Mesendoderm (in vitro differentiated cells): ENCODE results near the gene EVA1C.
"Not testable (repeated sequence)": the region's sequence is repeated elsewhere in the genome, so short reads cannot be mapped to it uniquely, and the experiment has no call there.

Source experiments
- DNase-seq: peaks from one replicate; pipeline ENCODE4 v3.0.0; 2013
- H2AK5ac ChIP-seq: 2 replicates; pipeline ENCODE4 v1.6.1; 2013; ENCODE audit warnings: low read length, inconsistent platforms
- H2BK120ac ChIP-seq: 2 replicates; pipeline ENCODE4 v1.6.1; 2013; ENCODE audit warnings: low read depth, mild to moderate bottlenecking, low read length, moderate library complexity, mixed read lengths
- H2BK15ac ChIP-seq: replicated peaks from 2 replicates; pipeline ENCODE4 v1.6.1; 2013; ENCODE audit warnings: low read depth, mild to moderate bottlenecking, moderate library complexity
- H2BK5ac ChIP-seq: 2 replicates; pipeline ENCODE4 v1.6.1; 2013; ENCODE audit warnings: low read length, inconsistent platforms
- H3K18ac ChIP-seq: 2 replicates; pipeline ENCODE4 v1.6.1; 2013; ENCODE audit warnings: mild to moderate bottlenecking, low read length, mixed read lengths
- H3K23ac ChIP-seq: one replicate; pipeline ENCODE4 v1.6.1; 2013; ENCODE audit warnings: low read length
- H3K27ac ChIP-seq: 2 replicates; pipeline ENCODE4 v1.5.1; 2013; ENCODE audit warnings: low read depth, mild to moderate bottlenecking, inconsistent platforms, low read length, moderate library complexity
- H3K27me3 ChIP-seq: 2 replicates; pipeline ENCODE4 v1.6.1; 2013; ENCODE audit warnings: low read length, control low read depth, mild to moderate bottlenecking, inconsistent platforms; ENCODE audit not compliant: insufficient read depth, poor library complexity
- H3K36me3 ChIP-seq: 2 replicates; pipeline ENCODE4 v1.6.1; 2013; ENCODE audit warnings: low read length, inconsistent platforms; ENCODE audit not compliant: control insufficient read depth, insufficient read depth
- H3K4ac ChIP-seq: one replicate; pipeline ENCODE4 v1.6.1; 2013; ENCODE audit warnings: low read depth, mild to moderate bottlenecking, low read length, moderate library complexity
- H3K4me1 ChIP-seq: 2 replicates; pipeline ENCODE4 v1.6.1; 2013; ENCODE audit warnings: low read depth, low read length, inconsistent platforms; ENCODE audit not compliant: control insufficient read depth
- H3K4me2 ChIP-seq: 2 replicates; pipeline ENCODE4 v1.6.1; 2013; ENCODE audit warnings: low read length
- H3K4me3 ChIP-seq: 2 replicates; pipeline ENCODE4 v1.5.1; 2013; ENCODE audit warnings: mild to moderate bottlenecking, low read length
- H3K56ac ChIP-seq: one replicate; pipeline ENCODE4 v1.6.1; 2013; ENCODE audit warnings: low read length
- H3K79me1 ChIP-seq: 2 replicates; pipeline ENCODE4 v1.6.1; 2013; ENCODE audit warnings: low read length, inconsistent platforms
- H3K79me2 ChIP-seq: 2 replicates; pipeline ENCODE4 v1.6.1; 2013; ENCODE audit warnings: mild to moderate bottlenecking, low read length; ENCODE audit not compliant: control insufficient read depth, insufficient read depth
- H3K9ac ChIP-seq: 2 replicates; pipeline ENCODE4 v1.6.1; 2013; ENCODE audit warnings: low read length, inconsistent platforms
- H4K5ac ChIP-seq: one replicate; pipeline ENCODE4 v1.6.1; 2013; ENCODE audit warnings: low read length
- H4K8ac ChIP-seq: one replicate; pipeline ENCODE4 v1.6.1; 2013; ENCODE audit warnings: low read depth, mild to moderate bottlenecking, control low read depth, low read length, moderate library complexity
- WGBS: extraction: QIAGEN DNeasy Blood & Tissue Kit; methylation state at CpG from one replicate; pipeline ENCODE4 v1.1.7; 2013; ENCODE audit warnings: low lambda C conversion rate, missing lambda C conversion rate; ENCODE audit not compliant: insufficient coverage; ENCODE audit errors: extremely low coverage; 5-methylcytosine and 5-hydroxymethylcytosine counted together

EVA1C gene

GRCh38 chr21:32508975-32509374 lies 96.5 kb downstream of the EVA1C start:
- not testable (repeated sequence) for H3K56ac ChIP-seq, H3K27ac ChIP-seq, DNase-seq, H3K79me1 ChIP-seq, H3K9ac ChIP-seq, H3K4me1 ChIP-seq, H3K4me3 ChIP-seq, H3K4ac ChIP-seq, H4K8ac ChIP-seq, H2BK120ac ChIP-seq, H2BK5ac ChIP-seq, H3K79me2 ChIP-seq, H3K4me2 ChIP-seq, H3K18ac ChIP-seq, H3K27me3 ChIP-seq, H3K36me3 ChIP-seq, H3K23ac ChIP-seq, H2AK5ac ChIP-seq, H4K5ac ChIP-seq, H2BK15ac ChIP-seq
- no CpG with 5 or more reads among the region's 2 CpGs for WGBS

GRCh38 chr21:32514275-32515055 lies 102.0 kb downstream of the EVA1C start:
- DNase-seq, result no peak
- H3K4me1 ChIP-seq, result no peaks in the 10 kb centered on the region
- no peak overlapping the region for H4K5ac ChIP-seq
- no peak overlapping the region for H3K56ac ChIP-seq
- H3K9ac ChIP-seq, result no peak overlapping the region
- H2BK5ac ChIP-seq, result no peak overlapping the region
- no peak overlapping the region for H3K4me2 ChIP-seq
- no peak overlapping the region for H3K4me3 ChIP-seq
- H3K18ac ChIP-seq, result no peak overlapping the region
- no peak overlapping the region for H2BK15ac ChIP-seq
- no peak overlapping the region for H3K4ac ChIP-seq
- no peak overlapping the region for H2BK120ac ChIP-seq
- no peaks in the 10 kb centered on the region for H3K36me3 ChIP-seq
- H3K23ac ChIP-seq, result no peak overlapping the region
- H4K8ac ChIP-seq, result no peak overlapping the region
- no peaks in the 10 kb centered on the region for H3K27me3 ChIP-seq
- no peak overlapping the region for H3K27ac ChIP-seq
- H2AK5ac ChIP-seq, result no peak overlapping the region
- no peaks in the 10 kb centered on the region for H3K79me2 ChIP-seq
- no CpG with 5 or more reads among the region's 12 CpGs for WGBS
- H3K79me1 ChIP-seq, result no peaks in the 10 kb centered on the region

- no peak overlapping the region for H2AK5ac ChIP-seq
- no peak overlapping the region for H3K27ac ChIP-seq
- H2BK15ac ChIP-seq, result no peak overlapping the region
- H3K79me2 ChIP-seq, result no peaks in the 10 kb centered on the region
- H2BK5ac ChIP-seq, result no peak overlapping the region
- H3K18ac ChIP-seq, result no peak overlapping the region
- no peak overlapping the region for H4K5ac ChIP-seq
- no peak overlapping the region for H3K23ac ChIP-seq
- no peak overlapping the region for H3K4me2 ChIP-seq
- no peaks in the 10 kb centered on the region for H3K79me1 ChIP-seq
- H3K4me1 ChIP-seq, result no peaks in the 10 kb centered on the region
- no peaks in the 10 kb centered on the region for H3K36me3 ChIP-seq
- H2BK120ac ChIP-seq, result no peak overlapping the region
- no peak overlapping the region for H3K4ac ChIP-seq
- H3K9ac ChIP-seq, result no peak overlapping the region
- WGBS, result no CpG with 5 or more reads among the region's 5 CpGs
- DNase-seq, result no peak
- H3K27me3 ChIP-seq, result no peaks in the 10 kb centered on the region
- H4K8ac ChIP-seq, result no peak overlapping the region
- no peak overlapping the region for H3K4me3 ChIP-seq
- no peak overlapping the region for H3K56ac ChIP-seq
These were observed 103.4 kb downstream of the EVA1C start for GRCh38 chr21:32515874-32516273.

GRCh38 chr21:32516756-32517649 lies 104.5 kb downstream of the EVA1C start:
- no CpG with 5 or more reads among the region's 10 CpGs for WGBS
- Histone ChIP-seq H3K79me1 (no peaks in the 10 kb centered on the region), H3K4me3 (no peak overlapping the region), H4K8ac (no peak overlapping the region), H2AK5ac (no peak overlapping the region), H2BK120ac (no peak overlapping the region), H3K9ac (no peak overlapping the region), H3K4me2 (no peak overlapping the region), H3K18ac (no peak overlapping the region), H4K5ac (no peak overlapping the region), H3K23ac (no peak overlapping the region), H3K4ac (no peak overlapping the region), H2BK5ac (no peak overlapping the region), H2BK15ac (no peak overlapping the region), H3K27ac (no peak overlapping the region), H3K4me1 (no peaks in the 10 kb centered on the region), H3K56ac (no peak overlapping the region), H3K79me2 (no peaks in the 10 kb centered on the region), H3K27me3 (no peaks in the 10 kb centered on the region), H3K36me3 (no peaks in the 10 kb centered on the region)
- DNase-seq, result peak; percentile 47

GRCh38 chr21:32519945-32520874 lies 107.7 kb downstream of the EVA1C start:
- Histone ChIP-seq H3K4me1 (no peaks in the 10 kb centered on the region), H3K56ac (no peak overlapping the region)

More at GRCh38 chr21:32519945-32520874, 107.7 kb downstream of the EVA1C start:
- H4K8ac ChIP-seq, result no peak overlapping the region
- H3K79me2 ChIP-seq, result no peaks in the 10 kb centered on the region
- H3K27me3 ChIP-seq, result no peaks in the 10 kb centered on the region
- no peak overlapping the region for H4K5ac ChIP-seq
- no peak overlapping the region for H3K4ac ChIP-seq
- H3K18ac ChIP-seq, result no peak overlapping the region
- H3K27ac ChIP-seq, result no peak overlapping the region
- no CpG with 5 or more reads among the region's 12 CpGs for WGBS
- H2BK5ac ChIP-seq, result no peak overlapping the region
- H2BK120ac ChIP-seq, result no peak overlapping the region
- H3K79me1 ChIP-seq, result no peaks in the 10 kb centered on the region
- H3K4me3 ChIP-seq, result no peak overlapping the region
- H3K9ac ChIP-seq, result no peak overlapping the region
- no peak overlapping the region for H3K23ac ChIP-seq
- no peak overlapping the region for H2AK5ac ChIP-seq
- no peak for DNase-seq
- no peak overlapping the region for H3K4me2 ChIP-seq
- no peak overlapping the region for H2BK15ac ChIP-seq
- no peaks in the 10 kb centered on the region for H3K36me3 ChIP-seq
